NCI-H2081 treated with DMSO at 0.1 percent for 48 hours (cell line): ENCODE results near the gene NF2.

Experiments used
- DNase-seq: peaks from one replicate; lab custom pipeline; 2025; lab: John Stamatoyannopoulos, UW

Gene NF2

DNA sequence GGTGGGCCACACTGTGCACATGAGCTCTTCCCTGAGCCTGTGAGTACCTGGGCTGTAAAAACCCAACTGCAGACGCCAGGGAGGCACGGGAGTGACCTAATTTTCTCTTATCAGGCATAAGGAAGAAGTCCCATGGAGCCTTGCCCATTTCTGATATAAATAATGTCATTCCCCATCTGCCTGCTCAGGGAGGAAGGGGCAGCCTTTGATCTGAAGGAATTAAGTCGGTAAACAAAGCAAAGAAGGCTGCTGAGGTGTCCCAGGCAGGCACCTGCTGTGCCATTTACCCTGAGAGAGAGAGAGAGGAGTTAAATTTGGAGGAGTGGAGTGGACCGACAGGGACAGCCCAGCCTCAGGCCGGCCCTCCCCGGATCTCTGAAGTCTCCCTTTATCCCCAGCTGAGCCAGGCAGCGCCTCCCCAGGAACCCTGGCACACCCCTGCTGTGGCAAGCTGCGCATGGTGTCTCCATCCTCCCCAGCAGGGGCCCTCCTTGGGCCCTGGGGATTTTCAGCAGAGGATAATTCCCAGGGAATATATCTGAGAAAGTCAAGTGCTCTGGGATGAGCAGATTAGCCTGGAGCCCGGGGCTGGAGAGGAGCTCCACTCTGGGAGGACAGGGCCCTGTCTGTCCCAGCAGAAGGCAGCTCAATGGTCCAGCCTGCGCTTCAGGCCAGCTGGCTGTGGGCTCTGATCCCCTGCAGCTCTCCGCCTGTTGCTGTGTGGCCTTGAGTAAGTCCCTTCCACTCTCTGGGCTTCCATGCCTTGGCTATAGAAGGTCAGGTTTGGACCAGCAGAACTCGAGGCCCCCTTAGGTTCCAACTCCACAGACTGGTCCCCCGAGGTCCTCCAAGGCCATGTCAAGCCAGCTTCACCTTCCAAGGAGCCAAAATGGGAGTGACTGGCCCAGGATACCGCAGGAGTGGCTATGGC lies 98.8 kb downstream of the NF2 start:
- DNase-seq = no peak

DNA sequence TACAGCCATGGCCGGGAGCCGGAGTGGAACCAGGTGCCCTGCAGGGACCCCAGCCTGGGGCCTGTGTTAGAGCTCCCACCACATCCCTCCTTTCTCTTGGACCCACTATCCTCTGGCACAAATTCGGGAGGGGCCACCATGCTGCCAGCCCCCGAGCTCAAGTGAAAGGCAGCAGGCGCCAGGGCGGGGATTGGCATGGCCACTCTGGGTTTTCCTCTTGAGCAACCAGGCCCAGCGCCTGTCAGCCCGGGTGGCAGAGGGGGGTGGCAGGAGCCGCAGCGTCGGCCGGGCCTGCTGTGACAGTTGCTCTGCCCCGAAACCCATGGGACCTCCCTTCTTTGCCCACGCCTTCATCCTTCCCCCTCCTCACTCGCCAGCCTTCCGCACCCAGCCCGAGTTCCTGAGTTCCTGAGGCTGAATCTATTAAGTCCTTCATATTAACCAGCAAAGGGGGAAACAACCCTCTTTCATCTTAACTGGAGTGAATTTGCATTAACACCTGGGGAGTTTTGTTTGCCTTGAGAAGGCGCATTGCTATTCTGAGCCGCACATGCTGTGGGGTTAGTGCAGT lies 99.6 kb downstream of the NF2 start:
- DNase-seq = no peak

DNA sequence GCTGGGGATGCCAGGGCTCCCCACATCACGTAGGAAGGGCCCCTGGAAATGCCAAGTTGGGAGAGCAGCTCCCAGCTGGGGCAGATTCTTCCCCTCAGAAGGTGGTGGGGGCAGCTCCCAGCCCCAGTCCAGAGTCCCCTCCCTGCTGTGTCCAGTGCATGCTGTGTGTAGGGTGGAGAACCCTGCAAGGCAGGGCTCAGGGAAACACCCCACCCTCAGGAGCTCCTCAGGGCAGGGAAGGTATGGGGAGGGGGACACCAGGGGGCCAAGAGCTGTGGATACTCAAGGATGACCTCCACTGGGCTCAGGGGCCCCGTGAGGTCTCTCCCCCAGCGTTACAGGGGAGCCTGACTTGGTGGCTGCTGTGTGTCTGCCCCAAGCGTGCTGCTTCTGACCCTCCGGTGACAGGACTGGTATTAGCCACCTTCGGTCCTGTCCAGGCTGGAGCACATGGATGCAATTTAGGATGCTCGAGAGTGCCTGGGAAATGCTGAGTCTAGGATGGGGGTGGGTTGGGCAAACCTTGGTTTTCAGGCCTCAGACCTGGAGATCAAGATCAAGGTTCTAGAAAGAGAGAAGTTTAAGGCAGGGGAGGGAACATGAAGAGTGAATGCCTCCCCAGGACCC lies 100.2 kb downstream of the NF2 start:
- no peak for DNase-seq

DNA sequence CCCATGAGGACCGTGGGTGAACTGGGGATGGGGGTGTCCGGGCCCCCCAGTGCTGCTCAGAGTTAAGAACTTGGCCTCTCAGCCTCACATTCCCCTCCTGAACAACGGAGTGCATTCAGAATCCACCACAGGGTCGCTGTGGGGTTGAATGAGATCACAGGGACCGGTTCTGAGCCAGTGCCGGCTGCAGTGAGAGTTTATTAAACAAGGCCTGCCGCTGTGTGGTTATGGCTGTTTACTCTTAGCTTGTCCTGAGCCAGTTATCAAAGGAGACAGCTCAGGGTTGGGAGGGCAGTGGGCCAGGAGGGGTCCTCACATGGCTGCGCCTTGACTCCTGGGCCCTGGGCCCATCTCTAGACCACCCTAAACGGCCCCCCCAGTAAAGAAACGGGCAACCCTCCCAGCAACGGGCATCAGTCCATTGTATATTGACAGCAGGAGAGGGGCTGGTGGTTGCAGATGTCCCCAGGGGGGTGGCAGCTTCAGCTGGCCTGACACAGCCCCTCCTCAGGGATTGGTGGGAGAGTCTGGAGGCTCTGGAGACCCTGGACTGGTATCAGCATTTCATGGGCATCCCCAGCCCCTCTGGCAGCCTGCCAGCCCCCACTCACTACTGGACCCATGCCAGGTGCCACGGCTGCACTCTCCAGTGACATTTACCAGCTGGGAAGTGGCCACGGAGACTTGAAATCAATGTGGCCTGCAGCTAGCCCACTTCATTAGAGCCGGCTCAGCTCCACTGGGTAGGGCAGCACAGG lies 101.3 kb downstream of the NF2 start:
- no peak for DNase-seq

DNA sequence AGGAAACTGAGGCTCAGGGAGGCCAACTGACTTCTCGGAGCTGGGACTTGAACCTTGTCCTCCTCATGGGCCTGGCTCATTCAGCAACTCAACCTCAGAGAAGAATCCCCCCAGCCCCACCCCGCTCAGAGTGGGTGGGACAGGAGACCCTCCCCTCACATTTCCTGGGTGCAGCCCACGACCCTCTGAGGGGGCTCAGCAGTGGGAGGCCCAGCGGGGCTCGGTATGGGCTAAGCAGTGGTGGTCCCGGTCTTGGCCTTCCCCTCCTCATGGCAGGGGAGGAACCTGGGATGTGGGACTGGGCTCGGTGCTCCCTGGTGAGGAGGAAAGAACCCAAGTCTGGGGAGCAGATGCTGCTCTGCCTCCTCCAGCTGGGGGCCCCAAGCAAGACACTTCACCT lies 102.2 kb downstream of the NF2 start:
- no peak for DNase-seq

DNA sequence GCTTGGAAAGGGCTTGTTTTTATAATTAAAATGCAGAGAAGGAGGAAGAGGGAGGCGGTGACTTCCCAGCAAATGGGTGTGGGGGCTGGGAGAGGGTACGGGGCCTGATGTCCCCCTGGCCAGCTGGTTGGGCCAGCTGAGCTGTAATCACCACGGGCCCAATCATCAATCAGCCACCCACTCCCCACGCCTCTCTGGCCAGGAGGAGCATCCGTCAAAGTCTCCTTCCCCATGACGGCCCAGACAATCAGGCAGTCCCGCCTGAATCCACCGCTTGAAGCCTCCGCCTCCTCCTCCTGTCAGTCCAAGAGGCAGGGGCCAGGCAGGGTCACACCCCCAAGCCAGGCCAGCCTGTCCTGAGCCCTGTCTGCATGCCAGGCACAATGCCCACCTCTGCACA lies 103.1 kb downstream of the NF2 start:
- no peak for DNase-seq

DNA sequence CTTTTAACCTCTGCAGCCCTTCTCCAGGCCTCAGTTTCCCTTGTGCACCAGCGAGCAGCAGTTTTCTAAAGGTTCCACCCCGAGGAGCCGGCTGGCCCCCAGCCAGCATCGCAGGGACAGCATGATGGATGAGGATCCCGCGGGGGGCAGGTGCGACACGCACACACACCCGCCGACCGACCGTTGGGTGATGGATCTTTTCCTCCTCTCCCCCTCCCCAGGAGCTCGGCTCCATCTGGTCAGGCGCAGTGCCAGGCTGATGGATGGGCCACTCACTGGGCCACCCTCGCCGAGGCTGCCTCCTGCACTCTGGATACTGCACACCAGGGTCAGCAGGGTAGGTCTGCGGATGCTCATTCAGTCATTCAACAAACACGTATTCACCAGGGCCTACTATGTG lies 103.6 kb downstream of the NF2 start:
- DNase-seq = no peak

DNA sequence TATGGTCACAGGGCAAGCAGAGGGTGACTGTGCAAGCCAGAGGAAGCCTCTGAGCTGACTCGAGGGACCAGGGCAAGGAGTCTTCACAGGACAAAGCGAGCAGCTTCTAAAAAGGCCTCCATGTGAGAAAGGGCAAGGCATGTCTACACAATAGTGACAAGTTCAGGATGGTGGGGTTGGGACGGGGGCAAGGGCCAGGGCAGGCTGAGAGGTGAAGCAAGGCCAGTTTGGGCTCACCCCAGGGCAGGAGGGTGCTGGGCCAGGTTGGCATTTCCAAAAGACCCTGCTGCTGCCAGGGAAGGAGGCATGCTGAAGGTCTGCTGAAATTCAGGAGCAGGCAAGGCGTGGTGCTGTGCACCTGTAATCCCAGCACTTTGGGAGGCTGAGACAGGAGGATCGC lies 104.0 kb downstream of the NF2 start:
- no peak for DNase-seq

DNA sequence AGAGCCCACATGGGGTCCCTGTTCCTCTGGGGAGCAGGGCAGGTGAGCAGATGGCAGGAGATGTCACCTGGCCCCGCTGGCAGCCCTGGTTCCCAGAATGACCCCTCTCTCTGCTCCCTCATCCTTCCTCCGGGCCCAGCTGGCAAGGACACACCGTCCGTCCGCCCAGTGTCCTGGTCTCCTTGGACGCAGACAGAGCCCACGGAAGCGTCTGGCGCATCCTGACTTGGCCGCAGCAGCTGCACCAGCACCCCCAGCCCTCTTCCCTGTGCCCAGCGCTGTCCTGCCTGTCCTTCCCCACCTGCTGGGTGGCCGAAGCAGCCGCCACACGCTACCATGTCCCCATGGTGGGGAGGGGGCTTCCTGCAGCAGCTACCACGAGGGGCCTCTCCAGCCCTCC lies 106.8 kb downstream of the NF2 start:
- no peak for DNase-seq

DNA sequence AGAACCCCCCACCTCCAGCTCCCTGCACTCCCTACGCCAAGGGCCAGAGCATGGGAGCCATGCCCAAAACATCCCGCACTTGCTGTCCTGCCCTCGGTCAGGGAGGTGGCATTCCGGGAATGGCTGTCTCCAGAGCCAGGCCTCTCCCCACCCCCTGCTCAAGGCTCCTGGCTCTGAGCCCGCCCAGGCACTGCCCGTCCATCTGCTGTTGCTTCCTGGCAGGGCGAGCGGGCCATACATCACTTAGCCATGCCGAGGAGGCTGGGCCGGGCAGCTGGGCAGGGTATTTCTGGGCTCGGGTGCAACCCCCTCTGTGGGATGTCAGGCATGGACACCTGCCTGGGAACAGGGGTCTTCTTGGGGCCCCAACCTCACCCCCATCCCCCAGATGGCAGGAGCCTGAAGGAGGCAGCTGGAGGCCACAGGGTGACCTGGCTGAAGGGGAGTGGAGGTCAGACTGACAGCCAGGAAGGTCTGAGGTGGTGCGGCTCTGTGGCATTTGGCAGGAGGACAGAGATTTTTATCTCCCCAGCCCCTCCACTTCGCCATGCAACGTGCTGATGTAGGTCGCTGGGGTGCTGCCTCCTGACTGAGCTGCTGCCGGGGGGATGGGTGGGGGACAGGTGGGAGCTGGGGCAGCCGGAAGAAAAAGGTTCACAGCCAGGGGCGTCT lies 107.6 kb downstream of the NF2 start:
- no peak for DNase-seq

DNA sequence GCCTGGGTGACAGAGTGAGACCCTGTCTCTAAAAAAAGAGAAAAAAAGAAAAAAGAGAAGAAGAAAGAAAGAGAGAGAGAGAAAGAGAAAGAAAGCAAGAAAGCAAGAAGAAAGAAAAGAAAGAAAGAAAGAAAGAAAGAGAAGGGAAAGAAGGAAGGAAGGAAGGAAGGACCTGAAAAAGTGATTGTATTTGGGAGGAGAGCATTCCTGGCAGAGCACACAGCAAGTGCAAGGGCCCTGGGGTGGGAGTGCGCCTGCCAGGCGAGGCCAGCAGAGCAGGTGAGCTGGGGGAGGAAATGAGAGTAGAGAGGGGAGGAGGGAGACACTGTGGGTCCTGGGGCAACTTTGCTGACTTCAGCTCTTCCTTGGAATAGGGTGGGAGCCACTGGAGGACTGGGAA lies 108.7 kb downstream of the NF2 start:
- no peak for DNase-seq

DNA sequence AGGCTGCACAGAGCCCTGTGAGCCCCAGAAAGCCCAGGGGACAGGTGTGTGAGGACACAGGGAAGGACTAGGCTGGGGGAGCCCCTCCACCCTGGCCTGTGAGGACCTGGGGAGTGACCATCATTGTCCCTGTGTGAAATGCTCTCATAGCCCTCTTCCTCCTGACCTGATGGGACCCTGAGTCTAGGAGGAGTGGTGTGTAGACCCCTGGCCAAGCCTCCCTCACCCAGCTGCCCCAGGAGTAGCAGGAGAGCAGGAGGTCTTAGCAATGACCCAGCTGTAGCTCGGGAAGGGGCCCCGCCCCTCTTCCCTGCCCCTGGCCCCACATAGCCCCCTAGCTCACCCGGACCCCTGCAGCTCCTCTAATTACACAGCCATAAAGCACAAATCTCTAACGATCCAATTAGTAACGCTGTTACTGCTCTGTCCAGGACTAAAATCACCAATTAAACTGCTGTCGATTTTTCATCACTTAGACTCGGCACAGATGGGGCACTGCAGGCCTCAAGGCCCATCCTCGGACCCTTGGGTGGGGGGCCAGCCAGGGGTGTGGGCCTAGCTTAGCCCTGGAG lies 109.8 kb downstream of the NF2 start:
- no peak for DNase-seq

DNA sequence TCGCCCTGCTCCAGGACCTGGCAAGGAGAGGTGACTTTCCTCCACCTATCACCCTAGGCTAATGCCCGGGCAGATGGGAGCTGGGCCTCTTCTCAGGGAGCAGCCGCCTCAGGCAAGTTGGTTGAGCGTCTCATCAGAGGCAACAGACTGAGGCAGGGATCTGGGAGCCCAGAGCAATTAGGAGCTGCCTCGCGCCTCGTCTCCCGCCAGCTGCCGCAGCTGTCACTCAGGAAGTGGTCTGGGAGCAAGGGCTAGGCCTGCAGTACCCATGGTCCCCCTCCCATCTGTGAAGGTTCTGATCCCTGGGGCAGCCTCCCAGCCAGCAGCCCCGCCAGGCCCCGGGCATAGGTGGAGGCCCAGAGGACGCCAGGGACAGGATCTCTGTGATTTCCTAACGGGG lies 111.8 kb downstream of the NF2 start:
- DNase-seq = no peak

DNA sequence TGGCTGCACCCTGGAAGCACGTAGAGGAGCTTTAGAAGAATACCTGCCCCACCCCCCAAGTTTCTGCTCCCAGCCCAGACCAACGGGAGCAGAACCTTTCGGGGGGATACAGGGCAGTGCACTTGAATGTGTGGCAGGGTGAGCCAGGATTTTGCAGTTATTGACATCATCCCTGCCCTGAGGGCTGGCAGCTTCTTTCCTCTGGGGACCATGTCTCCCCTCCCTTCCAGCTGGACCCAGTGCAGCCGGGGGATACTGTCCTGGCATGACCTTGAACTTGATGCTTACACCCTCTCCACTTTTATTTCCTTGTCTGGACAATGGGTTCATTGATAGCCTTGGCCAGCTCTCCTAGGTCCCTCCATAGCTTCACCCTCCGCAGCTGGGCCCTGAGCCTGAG lies 112.3 kb downstream of the NF2 start:
- DNase-seq = no peak

DNA sequence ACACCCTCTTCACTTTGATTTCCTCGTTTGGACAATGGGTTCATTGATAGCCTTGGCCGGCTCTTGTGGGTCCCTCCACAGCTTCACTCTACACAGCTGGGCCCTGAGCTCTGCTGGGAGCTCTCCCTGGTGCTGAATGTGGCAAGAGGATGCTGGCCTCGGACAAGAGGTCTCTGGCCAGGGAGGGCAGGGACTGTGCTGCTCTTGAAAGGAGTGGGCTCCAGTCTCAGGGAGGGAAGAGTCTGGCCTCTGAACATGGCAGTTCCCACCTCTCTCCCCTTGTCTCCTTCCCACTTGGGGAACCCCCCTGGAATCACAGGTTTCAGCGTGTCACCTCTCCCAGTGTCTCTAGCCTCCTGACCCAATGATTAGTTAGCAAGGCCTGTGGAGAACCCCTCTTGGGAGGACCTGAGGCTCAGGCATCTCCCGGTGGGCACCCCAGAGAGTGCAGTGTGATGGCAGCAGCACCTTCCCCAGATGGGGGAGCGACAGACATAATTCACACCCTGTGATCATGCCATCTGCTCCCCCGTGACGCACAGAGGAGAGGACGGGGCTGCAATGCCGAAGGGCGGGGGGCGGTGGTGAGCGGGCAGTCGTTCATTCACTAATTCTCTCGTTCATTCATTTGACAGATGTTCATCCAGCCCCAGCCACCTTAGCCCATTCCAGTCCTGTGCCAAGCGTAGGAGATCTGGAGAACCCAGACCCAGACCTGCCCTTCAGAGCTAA lies 113.5 kb downstream of the NF2 start:
- DNase-seq = no peak

DNA sequence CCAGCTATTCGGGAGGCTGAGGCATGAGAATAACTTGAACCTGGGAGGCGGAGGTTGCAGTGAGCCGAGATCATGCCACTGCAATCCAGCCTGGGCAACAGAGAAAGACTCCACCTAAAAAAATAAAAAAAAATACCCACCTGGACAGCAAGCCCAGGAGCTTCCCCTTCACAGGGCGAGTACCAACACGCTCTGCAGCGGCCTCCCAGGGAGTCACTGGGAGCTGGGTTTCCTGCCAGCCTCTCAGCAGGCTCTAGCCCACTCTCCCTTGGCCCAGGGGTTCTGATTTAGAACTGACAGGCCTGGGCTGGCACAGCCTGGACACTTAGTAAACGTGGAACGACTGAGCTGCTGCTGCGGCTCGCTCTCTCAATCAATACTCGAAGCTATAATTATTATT lies 114.4 kb downstream of the NF2 start:
- DNase-seq = no peak

DNA sequence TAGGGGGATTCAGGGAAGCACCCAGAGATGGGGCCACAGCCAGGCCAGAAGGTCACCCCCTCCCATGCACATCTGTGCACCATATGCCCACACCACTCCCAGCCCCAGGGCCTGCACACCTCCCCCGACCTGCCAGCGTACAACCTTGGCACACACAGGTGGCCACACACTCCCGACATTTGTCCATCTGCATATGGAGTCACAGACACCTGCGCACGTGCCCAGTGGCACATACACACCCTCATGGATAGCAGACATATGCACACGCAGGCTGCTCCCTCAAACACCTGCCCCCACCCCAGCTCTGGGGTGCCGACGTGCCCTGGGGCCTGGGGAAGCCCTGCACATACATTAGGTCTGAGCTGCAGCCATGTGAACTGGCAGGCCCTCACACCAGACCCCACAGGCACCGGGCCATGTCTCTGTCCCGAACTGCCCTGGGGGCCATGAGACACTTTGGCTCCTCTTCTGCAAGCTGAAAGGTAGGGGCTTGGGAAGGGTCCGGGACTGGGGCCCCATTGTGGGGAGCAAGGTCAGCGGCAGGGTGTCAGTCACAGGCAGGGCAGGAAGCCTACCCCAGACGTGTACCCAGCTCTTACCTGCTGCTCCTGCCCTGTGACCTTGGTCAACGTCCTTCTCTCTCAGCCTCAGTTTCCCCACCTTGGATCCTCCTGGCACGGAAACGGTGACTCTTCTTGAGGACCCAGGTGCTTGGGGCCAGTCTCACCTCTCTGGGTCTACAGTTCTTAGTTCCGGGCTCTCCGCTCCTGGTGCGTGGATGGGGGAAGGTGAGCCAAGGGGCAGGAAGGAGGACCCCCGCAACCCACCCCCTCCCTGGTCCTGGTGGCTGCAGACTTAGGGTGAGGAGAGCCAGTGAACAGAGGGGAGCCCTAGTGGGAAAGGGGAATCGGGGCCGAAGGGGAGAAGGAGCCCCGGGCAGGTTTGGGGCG lies 115.8 kb downstream of the NF2 start:
- DNase-seq = no peak

DNA sequence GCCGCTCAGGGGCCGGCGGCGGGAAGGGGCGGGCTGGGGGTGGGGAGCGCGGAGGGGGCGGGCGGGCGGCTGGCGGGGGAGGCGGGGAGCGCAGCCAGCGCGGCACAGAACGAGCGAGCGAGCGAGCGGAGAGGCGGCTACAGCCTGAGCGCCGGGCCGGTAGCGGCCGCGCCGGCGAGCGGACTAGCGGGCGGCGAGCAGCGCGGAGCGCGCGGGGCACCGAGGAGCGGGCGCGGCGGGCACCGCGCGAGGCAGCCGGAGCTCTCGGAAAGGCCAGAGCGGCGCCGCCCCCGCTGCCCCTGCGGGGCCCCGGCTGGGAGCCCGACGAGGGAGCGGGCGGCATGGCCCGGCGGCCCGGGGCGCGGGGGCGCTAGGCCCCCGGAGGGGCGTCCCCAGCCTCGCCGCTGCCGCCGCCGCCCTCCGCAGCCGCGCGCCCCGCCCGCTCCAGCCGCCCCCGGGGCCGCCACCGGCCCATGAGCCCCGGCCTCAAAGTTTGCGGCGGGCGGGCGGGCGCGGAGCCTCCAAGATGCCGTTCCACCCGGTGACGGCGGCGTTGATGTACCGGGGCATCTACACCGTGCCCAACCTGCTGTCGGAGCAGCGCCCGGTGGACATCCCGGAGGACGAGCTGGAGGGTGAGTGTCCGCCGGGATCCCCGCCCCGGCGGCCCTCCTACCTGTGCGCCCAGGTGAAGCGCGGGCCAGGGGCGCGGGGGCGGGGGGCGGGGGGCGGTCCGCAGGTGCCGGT lies 116.6 kb downstream of the NF2 start, which contains the start of gene CABP7:
Gene CABP7 (plus strand): TSS at position 105 of the 747 bp plus-strand sequence. CDS start 422 bp downstream, at position 527.
- no peak for DNase-seq

DNA sequence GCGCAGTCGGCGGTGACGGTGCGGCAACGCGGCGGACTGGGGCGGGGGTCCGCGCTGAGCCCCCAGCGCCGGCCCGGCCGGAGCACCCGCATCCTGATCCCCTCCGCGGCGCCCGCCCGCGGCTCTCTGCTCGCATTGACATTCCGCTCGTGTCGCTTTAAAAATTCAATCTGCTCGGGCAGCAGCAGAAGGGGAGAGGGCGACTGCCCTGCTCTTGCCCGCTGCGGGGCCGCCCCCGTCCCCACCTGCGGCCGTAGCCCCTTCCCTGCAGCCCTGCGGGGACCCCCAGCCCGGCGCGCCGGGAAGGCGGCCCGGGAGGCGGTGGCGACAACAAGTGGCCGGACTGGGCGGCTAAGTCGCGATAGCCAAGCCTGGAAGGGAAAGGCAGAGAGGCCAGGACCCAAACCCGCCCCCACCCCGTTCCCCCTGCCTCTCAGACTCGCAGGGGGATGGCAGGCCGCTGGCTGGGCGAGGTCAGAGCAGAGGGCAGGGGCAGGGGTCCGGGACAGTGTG lies 117.4 kb downstream of the NF2 start:
- DNase-seq = no peak
